Measurements from ENCODE around the gene BICRAL.
"Not testable (repeated sequence)": the region's sequence is repeated elsewhere in the genome, so short reads cannot be mapped to it uniquely, and the experiment has no call there.

BICRAL gene

DNA sequence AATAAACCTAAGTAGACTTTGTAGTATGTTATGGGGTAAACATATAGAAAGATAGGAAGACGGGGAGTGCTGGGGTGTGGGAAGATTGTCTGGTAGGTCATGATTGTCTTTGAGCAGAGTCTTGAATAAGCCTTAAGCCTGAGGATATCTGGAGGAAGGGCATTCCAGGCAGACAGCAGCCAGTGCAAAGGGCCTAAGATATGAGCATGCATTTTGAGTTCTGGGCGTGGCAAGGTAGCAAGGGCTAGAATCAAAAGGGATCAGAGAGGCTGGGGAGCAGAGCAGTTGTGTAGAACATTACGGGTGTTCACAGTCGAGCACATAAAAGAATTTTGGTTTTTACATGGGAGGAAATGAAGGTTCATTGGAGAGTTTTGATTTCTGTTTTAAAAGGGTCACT is 14.3 kb downstream of the BICRAL start:
- Histone ChIP-seq H4K20me1 (ENCODE audit: insufficient read depth, low read length) (no peaks in the 10 kb centered on the region), H3K9ac (ENCODE audit: low read length) (no peak overlapping the region), H3K9me3 (ENCODE audit: insufficient read depth, low read length) (no peaks in the 10 kb centered on the region), H2AFZ (ENCODE audit: low read depth, low read length) (no peak overlapping the region), H3K36me3 (replicated peaks; ENCODE audit: low read depth, low read length) (peaks cover 2% of the 10 kb centered on the region), H3K4me1 (ENCODE audit: low read length) (no peaks in the 10 kb centered on the region), H3K27me3 (ENCODE audit: low read depth, low read length) (no peaks in the 10 kb centered on the region), H3K27ac (ENCODE audit: low read length) (no peak overlapping the region), H3K79me2 (ENCODE audit: low read length) (peaks cover 5% of the 10 kb centered on the region; the same call in 1 of the 2 replicates), H3K4me3 (ENCODE audit: low read length) (no peak overlapping the region), H3K4me2 (ENCODE audit: low read length) (no peak overlapping the region)
- TF ChIP-seq, protein P1, sequence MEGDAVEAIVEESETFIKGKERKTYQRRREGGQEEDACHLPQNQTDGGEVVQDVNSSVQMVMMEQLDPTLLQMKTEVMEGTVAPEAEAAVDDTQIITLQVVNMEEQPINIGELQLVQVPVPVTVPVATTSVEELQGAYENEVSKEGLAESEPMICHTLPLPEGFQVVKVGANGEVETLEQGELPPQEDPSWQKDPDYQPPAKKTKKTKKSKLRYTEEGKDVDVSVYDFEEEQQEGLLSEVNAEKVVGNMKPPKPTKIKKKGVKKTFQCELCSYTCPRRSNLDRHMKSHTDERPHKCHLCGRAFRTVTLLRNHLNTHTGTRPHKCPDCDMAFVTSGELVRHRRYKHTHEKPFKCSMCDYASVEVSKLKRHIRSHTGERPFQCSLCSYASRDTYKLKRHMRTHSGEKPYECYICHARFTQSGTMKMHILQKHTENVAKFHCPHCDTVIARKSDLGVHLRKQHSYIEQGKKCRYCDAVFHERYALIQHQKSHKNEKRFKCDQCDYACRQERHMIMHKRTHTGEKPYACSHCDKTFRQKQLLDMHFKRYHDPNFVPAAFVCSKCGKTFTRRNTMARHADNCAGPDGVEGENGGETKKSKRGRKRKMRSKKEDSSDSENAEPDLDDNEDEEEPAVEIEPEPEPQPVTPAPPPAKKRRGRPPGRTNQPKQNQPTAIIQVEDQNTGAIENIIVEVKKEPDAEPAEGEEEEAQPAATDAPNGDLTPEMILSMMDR (IDR thresholded peaks at IDR 0.05; ENCODE audit: low read depth, low read length), result no peak
- TF ChIP-seq EZH2phosphoT487 (IDR thresholded peaks at IDR 0.05; ENCODE audit: low read depth), result no peak

DNA sequence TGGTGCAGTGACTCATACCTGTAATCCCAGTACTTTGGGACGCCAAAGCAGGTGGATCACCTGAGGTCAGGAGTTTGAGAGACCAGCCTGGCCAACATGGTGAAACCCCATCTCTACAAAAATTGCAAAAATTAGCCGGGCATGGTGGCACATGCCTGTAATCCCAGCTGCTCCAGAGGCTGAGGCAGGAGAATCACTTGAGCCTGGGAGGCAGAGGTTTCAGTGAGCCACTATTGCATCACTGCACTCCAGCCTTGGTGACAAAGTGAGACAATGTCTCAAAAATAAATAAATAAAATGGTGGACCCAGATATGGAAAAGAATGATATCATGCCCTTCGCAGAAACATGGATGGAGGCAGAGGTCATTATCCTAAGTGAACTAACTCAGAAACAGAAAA is 15.8 kb downstream of the BICRAL start:
- H3K79me2 ChIP-seq (ENCODE audit: low read length); H3K4me2 ChIP-seq (ENCODE audit: low read length): not testable (repeated sequence)

DNA sequence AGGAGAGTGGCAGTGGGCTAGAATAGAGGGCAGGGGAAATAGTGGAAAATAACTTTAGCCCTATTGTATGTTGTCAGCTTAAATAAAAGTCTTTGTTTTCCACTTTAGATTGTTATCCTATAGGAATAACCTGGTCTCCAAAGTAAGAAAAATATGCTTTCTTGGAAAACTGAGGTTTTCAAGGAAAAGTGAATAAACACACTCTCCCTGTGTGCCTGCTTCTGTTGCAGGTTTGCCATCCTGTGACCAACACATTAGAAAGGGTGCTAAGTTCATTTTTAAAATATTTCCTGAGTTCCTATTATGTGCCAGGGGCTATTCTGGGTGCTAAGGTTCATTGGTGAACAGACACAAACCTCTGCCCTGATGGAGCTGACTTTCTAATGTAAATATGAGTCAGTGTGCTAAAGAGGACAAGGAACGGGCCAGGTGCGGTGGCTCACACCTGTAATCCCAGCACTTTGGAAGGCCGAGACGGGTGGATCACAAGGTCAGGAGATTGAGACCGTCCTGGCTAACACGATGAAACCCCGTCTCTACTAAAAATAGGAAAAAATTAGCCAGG is 23.5 kb downstream of the BICRAL start:
- Histone ChIP-seq H3K79me2 (ENCODE audit: low read length) (no peaks in the 10 kb centered on the region), H3K4me1 (ENCODE audit: low read length) (no peaks in the 10 kb centered on the region), H3K9me3 (ENCODE audit: insufficient read depth, low read length) (no peaks in the 10 kb centered on the region), H2AFZ (ENCODE audit: low read depth, low read length) (no peak overlapping the region), H3K4me2 (ENCODE audit: low read length) (no peak overlapping the region), H4K20me1 (ENCODE audit: insufficient read depth, low read length) (0 out of 2 replicates have a peak, but pooled peaks cover 4% of the 10 kb centered on the region), H3K9ac (ENCODE audit: low read length) (no peak overlapping the region), H3K27me3 (ENCODE audit: low read depth, low read length) (no peaks in the 10 kb centered on the region), H3K27ac (ENCODE audit: low read length) (no peak overlapping the region), H3K4me3 (ENCODE audit: low read length) (no peak overlapping the region), H3K36me3 (replicated peaks; ENCODE audit: low read depth, low read length) (no peaks in the 10 kb centered on the region)
- TF ChIP-seq, protein P1 (IDR thresholded peaks at IDR 0.05; ENCODE audit: low read depth, low read length), result no peak
- no peak for TF ChIP-seq EZH2phosphoT487 (IDR thresholded peaks at IDR 0.05; ENCODE audit: low read depth)

More for the DNA sequence above, 15.8 kb downstream of the BICRAL start:
- not testable (repeated sequence) for H3K27ac ChIP-seq (ENCODE audit: low read length); H3K36me3 ChIP-seq (replicated peaks; ENCODE audit: low read depth, low read length); H4K20me1 ChIP-seq (ENCODE audit: insufficient read depth, low read length); H3K27me3 ChIP-seq (ENCODE audit: low read depth, low read length); H2AFZ ChIP-seq (ENCODE audit: low read depth, low read length); H3K4me3 ChIP-seq (ENCODE audit: low read length); H3K9me3 ChIP-seq (ENCODE audit: insufficient read depth, low read length); H3K4me1 ChIP-seq (ENCODE audit: low read length); H3K9ac ChIP-seq (ENCODE audit: low read length)

DNA sequence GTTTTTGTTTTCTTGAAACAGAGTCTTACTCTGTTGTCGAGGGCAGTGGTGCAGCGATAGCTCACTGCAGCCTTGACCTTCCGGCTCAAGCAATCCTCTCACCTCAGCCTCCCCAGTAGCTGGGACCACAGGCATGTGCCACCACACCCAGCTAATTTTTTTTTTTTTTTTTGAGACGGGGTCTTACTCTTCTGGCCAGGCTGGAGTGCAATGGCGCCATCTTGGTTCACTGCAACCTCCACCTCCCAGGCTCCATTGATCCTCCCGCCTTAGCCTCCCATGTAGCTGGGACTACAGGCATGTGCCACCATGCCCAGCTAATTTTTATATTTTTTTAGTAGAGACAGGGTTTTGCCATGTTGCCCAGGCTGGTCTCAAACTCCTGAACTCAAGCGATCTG is 24.5 kb downstream of the BICRAL start:
- H3K4me2 ChIP-seq (ENCODE audit: low read length); H4K20me1 ChIP-seq (ENCODE audit: insufficient read depth, low read length); H2AFZ ChIP-seq (ENCODE audit: low read depth, low read length); H3K36me3 ChIP-seq (replicated peaks; ENCODE audit: low read depth, low read length); H3K4me3 ChIP-seq (ENCODE audit: low read length); H3K9me3 ChIP-seq (ENCODE audit: insufficient read depth, low read length); H3K9ac ChIP-seq (ENCODE audit: low read length); H3K27ac ChIP-seq (ENCODE audit: low read length); H3K4me1 ChIP-seq (ENCODE audit: low read length); H3K27me3 ChIP-seq (ENCODE audit: low read depth, low read length); H3K79me2 ChIP-seq (ENCODE audit: low read length): not testable (repeated sequence)

DNA sequence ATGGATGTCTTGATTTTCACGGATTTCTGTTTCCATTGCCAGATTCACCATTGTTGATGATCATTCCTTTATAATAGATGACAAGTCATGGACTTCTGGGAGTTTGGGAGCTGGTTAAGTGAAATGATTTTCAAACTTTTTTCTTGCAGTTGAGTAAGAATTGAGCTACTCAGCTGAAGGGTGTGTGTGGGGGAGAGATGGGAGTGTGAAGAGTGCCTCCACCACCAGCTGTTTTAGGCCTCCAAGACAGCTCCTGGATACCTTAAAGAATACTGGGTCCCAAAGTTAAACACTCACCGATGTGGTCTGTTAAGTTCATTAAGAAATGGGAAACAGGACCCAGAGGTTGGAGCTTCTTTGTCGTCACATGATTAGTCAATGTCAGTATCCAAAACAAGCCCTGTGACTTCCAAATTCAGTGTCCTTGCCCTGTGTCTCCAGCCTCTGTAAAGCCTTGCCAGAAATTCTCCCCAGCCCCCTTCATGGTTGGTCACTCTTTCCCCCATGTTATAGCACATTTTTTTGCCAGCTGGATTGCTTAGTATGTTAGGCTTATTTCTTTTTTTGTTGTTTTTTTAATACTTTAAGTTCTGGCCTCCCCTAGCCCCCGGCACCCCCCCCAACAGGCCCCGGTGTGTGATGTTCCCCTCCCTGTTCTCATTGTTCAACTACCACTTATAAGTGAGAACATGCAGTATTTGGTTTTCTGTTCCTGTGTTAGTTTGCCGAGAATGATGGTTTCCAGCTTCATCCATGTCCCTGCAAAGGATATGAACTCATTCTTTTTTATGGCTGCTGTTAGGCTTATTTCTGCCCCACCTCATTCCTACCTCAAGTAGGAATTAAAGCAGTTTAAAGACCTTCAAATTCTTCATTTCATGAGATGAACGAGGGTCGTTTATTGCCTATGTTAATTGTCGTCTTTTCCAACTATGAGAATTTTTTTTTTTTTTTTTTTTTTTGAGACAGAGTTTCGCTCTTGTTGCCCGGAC is 26.9 kb downstream of the BICRAL start:
- H3K4me1 ChIP-seq (ENCODE audit: low read length), result no peaks in the 10 kb centered on the region
- no peak overlapping the region for H3K4me2 ChIP-seq (ENCODE audit: low read length)
- no peaks in the 10 kb centered on the region for H3K79me2 ChIP-seq (ENCODE audit: low read length)
- no peaks in the 10 kb centered on the region for H3K9me3 ChIP-seq (ENCODE audit: insufficient read depth, low read length)
- no peaks in the 10 kb centered on the region for H3K27me3 ChIP-seq (ENCODE audit: low read depth, low read length)
- no peaks in the 10 kb centered on the region for H3K36me3 ChIP-seq (replicated peaks; ENCODE audit: low read depth, low read length)
- no peak for TF ChIP-seq EZH2phosphoT487 (IDR thresholded peaks at IDR 0.05; ENCODE audit: low read depth)
- H3K27ac ChIP-seq (ENCODE audit: low read length), result no peak overlapping the region
- no peak overlapping the region for H3K9ac ChIP-seq (ENCODE audit: low read length)
- H4K20me1 ChIP-seq (ENCODE audit: insufficient read depth, low read length), result no peaks in the 10 kb centered on the region
- no peak overlapping the region for H2AFZ ChIP-seq (ENCODE audit: low read depth, low read length)
- no peak overlapping the region for H3K4me3 ChIP-seq (ENCODE audit: low read length)

Measured in OCI-LY3 (cell line).